Muscle layer of colon (tissue), 2 donors: ENCODE measurements around the gene SLC30A3.
A peak's percentile ranks its signal among the peaks of the same experiment; 100 is the strongest.
"Not testable (repeated sequence)": the region's sequence is repeated elsewhere in the genome, so short reads cannot be mapped to it uniquely, and the experiment has no call there.

ENCODE experiments used
- H3K27ac ChIP-seq: one replicate; pipeline ENCODE4 v1.7.0; 2013; ENCODE audit warnings: low read depth, mild to moderate bottlenecking, low read length, moderate library complexity
- H3K27me3 ChIP-seq, 2 donors: one replicate each; pipeline ENCODE4 v1.7.0; 2013; ENCODE audit warnings: low read length in 2 of 2, mild to moderate bottlenecking in 2 of 2; ENCODE audit not compliant: insufficient read depth in 2 of 2, control insufficient read depth in 1 of 2
- H3K36me3 ChIP-seq: one replicate; pipeline ENCODE4 v1.7.0; 2013; ENCODE audit warnings: mild to moderate bottlenecking, low read length; ENCODE audit not compliant: insufficient read depth
- H3K4me1 ChIP-seq: one replicate; pipeline ENCODE4 v1.7.0; 2013; ENCODE audit warnings: mild to moderate bottlenecking, low read length; ENCODE audit not compliant: insufficient read depth
- H3K4me3 ChIP-seq, 2 donors: one replicate each; pipeline ENCODE4 v1.7.0; 2013; ENCODE audit warnings: low read length in 2 of 2, low read depth in 1 of 2, mild to moderate bottlenecking in 1 of 2, moderate library complexity in 1 of 2
- H3K9ac ChIP-seq: one replicate; pipeline ENCODE4 v1.7.0; 2013; ENCODE audit warnings: low read length
- H3K9me3 ChIP-seq: one replicate; pipeline ENCODE4 v1.7.0; 2013; ENCODE audit warnings: mild to moderate bottlenecking, low read length
- donor health status: abdominal sarcoma.
- donor health status: Adenocarcinoma of cecum.

The SLC30A3 gene

GRCh38 chr2:27268296-27268695 lies 5.4 kb upstream of the SLC30A3 start:
- not testable (repeated sequence) for H3K27ac ChIP-seq, H3K9me3 ChIP-seq, H3K9ac ChIP-seq, H3K4me3 ChIP-seq, H3K36me3 ChIP-seq
- H3K4me1 ChIP-seq, result peaks cover 11% of the 10 kb centered on the region
- H3K27me3 ChIP-seq, result peaks cover 29 to 34% of the 10 kb centered on the region in 2 donors

- no peak overlapping the region for H3K4me3 ChIP-seq
These were observed 2.7 kb upstream of the SLC30A3 start for GRCh38 chr2:27265536-27265870.

GRCh38 chr2:27264753-27265535 lies 2.1 kb upstream of the SLC30A3 start:
- H3K9me3 ChIP-seq, result no peaks in the 10 kb centered on the region
- H3K36me3 ChIP-seq, result no peaks in the 10 kb centered on the region
- no peak overlapping the region for H3K27ac ChIP-seq
- peaks cover 51 to 67% of the 10 kb centered on the region in 2 donors for H3K27me3 ChIP-seq
- H3K4me3 ChIP-seq, result peak overlapping the region in 1 of 2 donors; percentile 35
- H3K9ac ChIP-seq, result no peak overlapping the region
- peaks cover 13% of the 10 kb centered on the region for H3K4me1 ChIP-seq

More at GRCh38 chr2:27265536-27265870, 2.7 kb upstream of the SLC30A3 start:
- Histone ChIP-seq H3K36me3 (no peaks in the 10 kb centered on the region), H3K4me1 (peaks cover 13% of the 10 kb centered on the region), H3K27me3 (peaks cover 46 to 62% of the 10 kb centered on the region in 2 donors), H3K9me3 (no peaks in the 10 kb centered on the region), H3K9ac (no peak overlapping the region), H3K27ac (no peak overlapping the region)

- no peaks in the 10 kb centered on the region for H3K36me3 ChIP-seq
- no peak overlapping the region for H3K9ac ChIP-seq
- H3K9me3 ChIP-seq, result no peaks in the 10 kb centered on the region
- peaks cover 13% of the 10 kb centered on the region for H3K4me1 ChIP-seq
- H3K4me3 ChIP-seq, result peak overlapping the region in 1 of 2 donors; percentile 35
- no peak overlapping the region for H3K27ac ChIP-seq
- peaks cover 51 to 72% of the 10 kb centered on the region in 2 donors for H3K27me3 ChIP-seq
These were observed 1.5 kb upstream of the SLC30A3 start for GRCh38 chr2:27264253-27264752.

- Histone ChIP-seq H3K9me3 (no peaks in the 10 kb centered on the region), H3K27ac (no peak overlapping the region), H3K4me3 (peak overlapping the region in 1 of 2 donors; percentile 49), H3K27me3 (peaks cover 51 to 75% of the 10 kb centered on the region in 2 donors), H3K36me3 (no peaks in the 10 kb centered on the region), H3K9ac (no peak overlapping the region), H3K4me1 (peaks cover 13% of the 10 kb centered on the region)
These were observed 723 bp upstream of the SLC30A3 start for GRCh38 chr2:27263287-27264252.

- Histone ChIP-seq H3K9me3 (no peaks in the 10 kb centered on the region), H3K4me3 (no peak overlapping the region), H3K27me3 (peaks cover 51 to 76% of the 10 kb centered on the region in 2 donors), H3K27ac (no peak overlapping the region), H3K9ac (no peak overlapping the region), H3K4me1 (peaks cover 13% of the 10 kb centered on the region), H3K36me3 (no peaks in the 10 kb centered on the region)
These were observed 935 bp downstream of the SLC30A3 start for GRCh38 chr2:27261926-27262298.

- H3K4me3 ChIP-seq, result no peak overlapping the region
- H3K4me1 ChIP-seq, result peaks cover 13% of the 10 kb centered on the region
- H3K9me3 ChIP-seq, result no peaks in the 10 kb centered on the region
- peaks cover 51 to 75% of the 10 kb centered on the region in 2 donors for H3K27me3 ChIP-seq
- H3K27ac ChIP-seq, result no peak overlapping the region
- no peaks in the 10 kb centered on the region for H3K36me3 ChIP-seq
- no peak overlapping the region for H3K9ac ChIP-seq
These were observed 1.5 kb downstream of the SLC30A3 start for GRCh38 chr2:27261241-27261925.

GRCh38 chr2:27258051-27258450 lies 4.8 kb downstream of the SLC30A3 start:
- H3K27me3 ChIP-seq, result peaks cover 19 to 46% of the 10 kb centered on the region in 2 donors
- H3K9me3 ChIP-seq, result no peaks in the 10 kb centered on the region
- H3K27ac ChIP-seq, result no peak overlapping the region
- H3K4me1 ChIP-seq, result peaks cover under 1% of the 10 kb centered on the region
- H3K36me3 ChIP-seq, result no peaks in the 10 kb centered on the region
- no peak overlapping the region for H3K4me3 ChIP-seq
- H3K9ac ChIP-seq, result no peak overlapping the region

GRCh38 chr2:27256855-27257454 lies 5.9 kb downstream of the SLC30A3 start:
- no peaks in the 10 kb centered on the region for H3K9me3 ChIP-seq
- no peak overlapping the region for H3K9ac ChIP-seq
- no peaks in the 10 kb centered on the region for H3K4me1 ChIP-seq
- no peaks in the 10 kb centered on the region for H3K36me3 ChIP-seq
- H3K4me3 ChIP-seq, result no peak overlapping the region
- peaks cover 19 to 35% of the 10 kb centered on the region in 2 donors for H3K27me3 ChIP-seq
- H3K27ac ChIP-seq, result no peak overlapping the region

- Histone ChIP-seq H3K9me3 (no peaks in the 10 kb centered on the region), H3K36me3 (no peaks in the 10 kb centered on the region), H3K4me3 (no peak overlapping the region), H3K27me3 (peaks cover 6 to 30% of the 10 kb centered on the region in 2 donors), H3K27ac (no peak overlapping the region), H3K9ac (no peak overlapping the region), H3K4me1 (no peaks in the 10 kb centered on the region)
These were observed 7.2 kb downstream of the SLC30A3 start for GRCh38 chr2:27255660-27256059.
